Mesothelial cell of epicardium (in vitro differentiated cells): ENCODE measurements around the gene TMEM42. TPM values are rescaled to one million over a fixed set of nuclear protein-coding genes. Genes with fewer than 3 reads are reported as not detected.
A peak's percentile ranks its signal among the peaks of the same experiment; 100 is the strongest.

Experiments
- DNase-seq, 2 experiments: peaks; one replicate each; pipeline ENCODE4 v3.0.0; 2021; ENCODE audit warnings: low spot score in 2 of 2; ENCODE audit not compliant: unreplicated experiment in 2 of 2
- H3K27ac Mint-ChIP-seq: 2 replicates; pipeline ENCODE4 v1.8.0; 2021; ENCODE audit warnings: mixed read lengths
- H3K27me3 Mint-ChIP-seq: 2 replicates; pipeline ENCODE4 v1.8.0; 2021; ENCODE audit warnings: low read depth, mixed read lengths
- H3K36me3 Mint-ChIP-seq: 2 replicates; pipeline ENCODE4 v1.8.0; 2021; ENCODE audit warnings: mixed read lengths
- H3K4me1 Mint-ChIP-seq: 2 replicates; pipeline ENCODE4 v1.8.0; 2021; ENCODE audit warnings: mixed read lengths
- H3K4me3 Mint-ChIP-seq: 2 replicates; pipeline ENCODE4 v1.8.0; 2021; ENCODE audit warnings: mild to moderate bottlenecking, moderate library complexity, mixed read lengths
- H3K9me3 Mint-ChIP-seq: 2 replicates; pipeline ENCODE4 v1.8.0; 2021; ENCODE audit warnings: mixed read lengths
- CTCF ChIP-seq: fragments of 200-600 bp; sonication (generic); IDR thresholded peaks from one replicate; pipeline ENCODE4 v1.5.0; 2021; ENCODE audit warnings: antibody characterized with exemption; ENCODE audit not compliant: unreplicated experiment
- total RNA-seq: library from RNA; stranded (reverse); gene quantifications from 3 replicates; pipeline ENCODE4 v1.2.1, GENCODE V29; 2021

The TMEM42 gene
- total RNA-seq, 1 donor from 2014 or later, result 17.7 TPM

- no peak for TF ChIP-seq CTCF
- H3K27me3 Mint-ChIP-seq, result no peaks in the 10 kb centered on the region
Measured at GRCh38 chr3:44905446-44906157, 43.9 kb downstream of the TMEM42 start.

GRCh38 chr3:44906997-44907396 is 45.3 kb downstream of the TMEM42 start:
- H3K27ac Mint-ChIP-seq, result no peak overlapping the region

More at GRCh38 chr3:44905446-44906157, 43.9 kb downstream of the TMEM42 start:
- peaks cover 15% of the 10 kb centered on the region for H3K4me1 Mint-ChIP-seq
- no peak overlapping the region for H3K27ac Mint-ChIP-seq
- H3K36me3 Mint-ChIP-seq, result no peaks in the 10 kb centered on the region
- H3K9me3 Mint-ChIP-seq, result no peaks in the 10 kb centered on the region
- no peak overlapping the region for H3K4me3 Mint-ChIP-seq
- no peak for DNase-seq

GRCh38 chr3:44907612-44908011 is 45.9 kb downstream of the TMEM42 start:
- Mint-ChIP-seq H3K27ac (peak overlapping the region; percentile 1), H3K36me3 (no peaks in the 10 kb centered on the region), H3K9me3 (peaks cover 5% of the 10 kb centered on the region), H3K4me1 (peaks cover 14% of the 10 kb centered on the region), H3K27me3 (no peaks in the 10 kb centered on the region), H3K4me3 (no peak overlapping the region)
- no peak for DNase-seq
- no peak for TF ChIP-seq CTCF

More at GRCh38 chr3:44906997-44907396, 45.3 kb downstream of the TMEM42 start:
- Mint-ChIP-seq H3K9me3 (peaks cover 5% of the 10 kb centered on the region), H3K36me3 (no peaks in the 10 kb centered on the region), H3K4me1 (peaks cover 15% of the 10 kb centered on the region), H3K4me3 (no peak overlapping the region), H3K27me3 (no peaks in the 10 kb centered on the region)
- no peak for TF ChIP-seq CTCF
- no peak for DNase-seq

GRCh38 chr3:44909063-44909462 is 47.4 kb downstream of the TMEM42 start:
- no peaks in the 10 kb centered on the region for H3K36me3 Mint-ChIP-seq
- no peak for DNase-seq
- no peak overlapping the region for H3K4me3 Mint-ChIP-seq
- no peaks in the 10 kb centered on the region for H3K27me3 Mint-ChIP-seq
- peaks cover 6% of the 10 kb centered on the region for H3K4me1 Mint-ChIP-seq
- H3K9me3 Mint-ChIP-seq, result peaks cover 5% of the 10 kb centered on the region
- no peak overlapping the region for H3K27ac Mint-ChIP-seq
- TF ChIP-seq CTCF, result no peak

- H3K4me3 Mint-ChIP-seq, result no peak overlapping the region
- H3K27ac Mint-ChIP-seq, result no peak overlapping the region
- no peaks in the 10 kb centered on the region for H3K36me3 Mint-ChIP-seq
- peaks cover 6% of the 10 kb centered on the region for H3K4me1 Mint-ChIP-seq
- H3K27me3 Mint-ChIP-seq, result no peaks in the 10 kb centered on the region
- TF ChIP-seq CTCF, result no peak
- no peak for DNase-seq
- peaks cover 5% of the 10 kb centered on the region for H3K9me3 Mint-ChIP-seq
Measured at GRCh38 chr3:44910693-44911092, 49.0 kb downstream of the TMEM42 start.
